Fibroblast of pulmonary artery (primary cell): Measurements from ENCODE around the gene ANTXR1.

Source experiments
- DNase-seq: peaks from one replicate; pipeline ENCODE4 v3.0.0-alpha.2; 2010; ENCODE audit warnings: low read depth
- H3K4me3 ChIP-seq: replicated peaks from 2 replicates; pipeline ENCODE4 v1.5.1; 2011; ENCODE audit warnings: low read depth, mild to moderate bottlenecking, control low read depth, low read length, moderate library complexity
- CTCF ChIP-seq: IDR thresholded peaks from 2 replicates; pipeline ENCODE4 v1.5.1; 2011; ENCODE audit warnings: mild to moderate bottlenecking, control low read depth, low read length, inconsistent platforms; ENCODE audit errors: missing control alignments

The ANTXR1 gene

GRCh38 chr2:69168144-69168813 is 155.3 kb downstream of the ANTXR1 start:
- H3K4me3 ChIP-seq: no peak overlapping the region
- DNase-seq: no peak
- no peak for TF ChIP-seq CTCF

- H3K4me3 ChIP-seq: no peak overlapping the region
- DNase-seq: no peak
- TF ChIP-seq CTCF: no peak
These were observed 156.1 kb downstream of the ANTXR1 start for GRCh38 chr2:69168950-69169654.

GRCh38 chr2:69169655-69170389 is 156.8 kb downstream of the ANTXR1 start:
- no peak overlapping the region for H3K4me3 ChIP-seq
- TF ChIP-seq CTCF: no peak
- no peak for DNase-seq

DNA sequence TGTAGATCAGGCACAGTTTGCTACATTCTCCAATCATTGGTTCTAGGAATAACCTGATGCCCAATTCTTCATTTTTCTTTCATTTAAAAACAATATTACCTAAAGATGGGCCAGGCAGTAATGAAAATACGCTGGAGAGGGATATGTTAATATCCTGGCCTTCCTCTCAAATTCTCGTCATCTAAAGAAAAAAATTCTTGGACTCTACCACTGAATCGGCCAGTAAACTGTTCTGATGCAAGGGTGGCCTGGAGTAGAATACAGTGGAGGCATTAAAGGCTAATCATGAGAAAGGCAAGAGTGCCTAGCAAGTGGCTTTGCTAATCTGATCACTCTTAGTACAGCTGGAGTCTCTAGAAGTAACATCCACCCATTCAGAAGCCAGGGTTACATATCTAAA is 157.7 kb downstream of the ANTXR1 start:
- no peak for DNase-seq
- TF ChIP-seq CTCF: no peak
- no peak overlapping the region for H3K4me3 ChIP-seq

DNA sequence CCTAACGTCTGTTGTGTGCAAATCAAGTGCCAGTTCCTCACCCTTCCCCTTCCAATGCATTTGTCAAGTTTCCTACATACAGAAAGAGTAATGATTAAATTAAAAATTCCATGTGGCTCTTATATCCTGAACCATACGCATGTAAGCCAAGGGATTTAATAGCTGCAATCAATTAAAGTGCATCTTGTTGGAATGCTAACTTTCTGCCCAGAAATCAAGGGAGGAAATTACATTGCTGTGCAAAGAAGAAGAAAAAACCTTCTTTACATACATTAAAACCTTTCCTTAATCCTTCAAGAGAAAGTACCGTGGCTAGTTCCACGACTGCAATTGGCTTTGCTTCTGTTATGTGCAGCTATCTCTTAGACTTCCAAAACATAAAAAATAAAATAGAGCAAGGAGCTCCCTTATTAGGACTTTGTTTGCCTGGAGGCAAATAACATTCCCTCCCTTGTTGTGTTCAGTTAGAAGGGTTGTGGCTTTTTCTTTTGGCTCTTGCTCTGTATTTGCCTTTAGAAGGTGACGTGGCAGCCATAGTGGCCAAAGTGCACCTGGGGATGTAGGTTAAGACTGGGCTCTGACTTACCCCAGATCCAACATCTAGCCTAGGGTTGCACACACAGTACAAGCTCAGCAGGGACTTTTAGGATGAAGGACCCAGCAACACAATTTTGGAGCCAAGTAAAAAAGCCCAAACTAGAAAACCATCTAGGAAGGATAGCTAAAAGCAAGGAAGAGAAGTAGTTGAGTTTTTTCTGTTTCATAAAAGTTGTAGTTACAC is 158.3 kb downstream of the ANTXR1 start:
- no peak for TF ChIP-seq CTCF
- no peak overlapping the region for H3K4me3 ChIP-seq
- DNase-seq: no peak

DNA sequence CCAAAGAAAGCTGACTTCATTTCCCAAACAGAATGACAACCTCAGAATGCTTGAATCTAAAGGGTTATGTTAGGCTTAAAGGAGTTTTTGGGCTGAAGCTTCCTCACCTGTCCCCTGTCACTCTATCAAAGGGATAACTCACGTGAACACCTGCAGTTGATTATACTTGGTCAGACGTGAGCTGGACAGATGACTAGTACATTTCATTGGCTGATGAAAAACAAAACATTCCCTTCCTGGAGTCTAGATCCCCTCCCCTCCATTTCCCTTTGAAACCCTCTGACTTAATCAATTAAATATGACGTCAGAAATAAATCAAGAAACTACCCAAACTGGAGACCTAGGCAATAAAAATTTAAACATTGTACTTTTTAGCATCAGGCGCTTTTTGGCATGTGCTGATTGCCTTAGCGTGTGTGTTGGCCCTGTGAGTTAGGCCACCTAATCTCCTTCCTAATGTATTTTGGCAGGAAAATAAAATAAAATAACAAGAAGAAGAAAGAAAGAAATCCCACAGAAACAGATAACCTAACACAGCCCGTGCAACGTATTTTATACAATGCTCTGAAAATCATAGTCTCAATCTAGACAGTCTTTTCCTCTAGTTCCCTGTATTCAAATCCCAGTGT is 159.0 kb downstream of the ANTXR1 start:
- no peak for DNase-seq
- no peak for TF ChIP-seq CTCF

More for the DNA sequence above, 159.0 kb downstream of the ANTXR1 start:
- no peak overlapping the region for H3K4me3 ChIP-seq
